ENCODE measurements around the gene RELB.
A peak's percentile ranks its signal among the peaks of the same experiment; 100 is the strongest.
"Not testable (repeated sequence)": the region's sequence is repeated elsewhere in the genome, so short reads cannot be mapped to it uniquely, and the experiment has no call there.

RELB gene

GRCh38 chr19:45001087-45001739 lies at the start of gene RELB:
Gene RELB, plus strand, starts transcription at chr19:45001464. Its CDS starts 116 bp downstream, at chr19:45001580.
- DNase-seq (ENCODE audit: low read depth), result peak; percentile 35

DNA sequence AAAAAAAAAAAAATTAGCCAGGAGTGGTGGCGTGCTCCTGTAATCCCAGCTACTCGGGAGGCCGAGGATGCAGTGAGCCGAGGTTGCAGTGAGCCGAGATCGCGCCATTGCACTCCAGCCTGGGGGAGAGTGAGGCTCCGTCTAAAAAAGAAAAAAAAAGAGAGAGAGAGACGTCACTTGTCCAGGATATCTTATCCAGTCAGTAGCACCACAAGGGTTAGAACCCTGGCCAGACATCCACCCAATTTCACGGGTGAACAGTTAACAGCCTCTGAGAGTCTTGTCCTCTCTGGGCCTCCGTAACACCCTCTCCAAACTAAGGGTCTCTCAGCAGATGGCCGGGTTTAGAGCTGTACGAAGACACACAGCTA lies 47.0 kb upstream of the RELB start:
- no peak for DNase-seq (ENCODE audit: low read depth)

DNA sequence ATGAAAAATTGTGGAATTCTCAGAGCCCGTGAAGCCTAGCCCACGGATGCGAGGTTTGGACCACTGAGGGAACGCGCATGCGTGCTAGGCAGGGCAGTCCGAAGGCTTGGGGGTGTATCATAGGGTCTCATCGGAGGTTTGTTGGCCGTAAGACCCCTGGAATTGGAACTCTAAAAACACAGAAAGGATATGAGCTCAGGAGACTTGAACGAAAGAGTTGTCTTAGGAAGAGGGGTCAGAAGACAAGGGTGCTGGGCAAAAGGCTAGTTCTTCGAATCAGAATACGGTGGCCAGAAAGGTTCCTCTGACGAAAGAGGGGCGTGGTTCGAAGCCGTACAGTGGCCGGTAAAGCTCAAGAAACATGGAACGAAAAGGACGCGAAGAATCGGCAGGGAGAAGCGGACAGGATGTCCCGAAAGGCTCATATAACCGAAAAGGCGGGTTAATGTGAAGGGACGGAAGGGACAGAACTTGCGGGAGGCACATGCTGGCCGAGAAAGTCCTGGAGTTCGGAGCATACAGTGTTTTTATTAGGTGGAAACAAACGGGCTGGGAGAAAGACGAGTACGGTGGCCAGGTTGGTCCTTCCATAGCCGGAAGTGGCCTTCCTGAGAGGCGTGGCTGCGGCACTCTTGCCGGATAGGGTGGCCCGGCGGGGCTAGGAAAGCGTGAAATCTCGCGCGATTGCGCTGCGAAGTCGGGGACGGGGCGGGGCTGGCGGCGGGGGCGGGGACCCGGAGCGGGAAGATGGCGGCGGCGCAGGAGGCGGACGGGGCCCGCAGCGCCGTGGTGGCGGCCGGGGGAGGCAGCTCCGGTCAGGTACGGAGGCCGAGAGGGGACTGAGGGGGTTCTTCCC lies 46.4 kb upstream of the RELB start, which contains the start of gene CLPTM1:
Gene CLPTM1, plus strand, starts transcription at position 732 of the 856 bp plus-strand sequence. Its CDS starts 16 bp downstream, at position 748.
- peak; percentile 82 for DNase-seq (ENCODE audit: low read depth)

DNA sequence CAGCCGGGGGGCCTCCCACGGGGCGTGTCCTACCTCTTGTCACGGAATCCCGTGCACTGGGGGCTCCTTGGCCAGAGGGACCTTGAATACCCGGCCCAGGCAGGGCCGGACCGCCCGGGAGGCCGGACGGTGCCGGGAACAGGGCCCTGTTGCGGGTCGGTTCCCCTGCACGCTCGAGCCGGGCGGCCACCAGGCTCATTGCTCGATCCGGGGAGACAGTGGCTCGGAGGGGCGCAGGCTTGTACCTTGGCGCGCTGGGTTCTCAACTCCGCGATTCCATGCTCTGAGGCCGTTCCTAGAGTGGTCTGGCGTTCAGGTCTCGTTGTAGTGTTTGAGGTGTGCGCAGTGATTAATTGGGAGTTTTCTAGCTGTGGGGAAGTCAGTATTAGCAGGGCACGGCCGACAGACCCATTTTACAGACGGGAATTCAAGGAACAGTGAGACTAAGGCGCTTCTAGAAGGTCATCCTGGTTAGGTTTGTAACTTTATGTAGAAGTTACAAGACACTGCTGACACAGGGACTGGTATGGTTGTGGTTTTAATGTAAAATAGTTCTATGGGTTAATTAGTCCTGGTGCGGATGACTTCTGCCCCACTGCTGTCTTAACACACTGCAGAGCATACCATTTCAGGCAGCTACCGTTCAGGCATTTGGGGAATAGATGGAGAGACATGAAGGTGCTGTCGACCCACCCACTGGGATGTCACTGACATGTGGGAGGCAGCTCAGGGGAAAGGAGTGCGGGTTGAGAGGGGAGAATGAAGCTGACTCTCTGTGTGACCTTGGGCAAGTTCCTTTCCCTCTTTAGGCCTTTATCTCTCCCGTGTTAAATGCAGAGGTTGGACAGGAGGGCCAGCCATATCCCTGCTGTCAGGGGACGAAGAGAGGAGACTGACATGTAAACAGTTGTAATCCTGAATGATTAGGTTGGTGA lies 45.5 kb upstream of the RELB start:
- no peak for DNase-seq (ENCODE audit: low read depth)

- DNase-seq (ENCODE audit: low read depth), result no peak
These were observed 43.7 kb upstream of the RELB start for GRCh38 chr19:44957526-44957925.

- DNase-seq (ENCODE audit: low read depth), result no peak
These were observed 43.2 kb upstream of the RELB start for GRCh38 chr19:44958090-44958489.

- no peak for DNase-seq (ENCODE audit: low read depth)
These were observed 41.6 kb upstream of the RELB start for GRCh38 chr19:44959691-44960090.

GRCh38 chr19:44960906-44961728 lies 40.1 kb upstream of the RELB start:
- no peak for DNase-seq (ENCODE audit: low read depth)

DNA sequence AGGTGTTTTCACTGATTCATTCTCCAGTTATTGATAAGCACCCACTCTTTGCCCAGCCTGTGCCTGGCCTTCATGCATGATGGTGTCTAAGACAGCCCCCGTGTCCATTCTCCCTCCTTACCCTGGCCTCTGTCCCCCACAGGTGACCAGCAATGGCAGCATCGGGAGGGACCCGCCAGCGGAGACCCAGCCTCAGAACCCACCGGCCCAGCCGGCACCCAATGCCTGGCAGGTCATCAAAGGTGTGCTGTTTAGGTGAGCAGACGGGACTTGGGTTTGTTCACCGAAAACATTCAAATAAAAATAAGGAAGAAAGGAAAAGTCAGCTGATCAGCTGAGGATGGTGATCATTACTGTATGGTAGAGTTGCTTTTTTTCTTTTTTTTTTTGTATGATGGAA lies 39.4 kb upstream of the RELB start:
- no peak for DNase-seq (ENCODE audit: low read depth)

- no peak for DNase-seq (ENCODE audit: low read depth)
These were observed 33.1 kb upstream of the RELB start for GRCh38 chr19:44968118-44968517.

DNA sequence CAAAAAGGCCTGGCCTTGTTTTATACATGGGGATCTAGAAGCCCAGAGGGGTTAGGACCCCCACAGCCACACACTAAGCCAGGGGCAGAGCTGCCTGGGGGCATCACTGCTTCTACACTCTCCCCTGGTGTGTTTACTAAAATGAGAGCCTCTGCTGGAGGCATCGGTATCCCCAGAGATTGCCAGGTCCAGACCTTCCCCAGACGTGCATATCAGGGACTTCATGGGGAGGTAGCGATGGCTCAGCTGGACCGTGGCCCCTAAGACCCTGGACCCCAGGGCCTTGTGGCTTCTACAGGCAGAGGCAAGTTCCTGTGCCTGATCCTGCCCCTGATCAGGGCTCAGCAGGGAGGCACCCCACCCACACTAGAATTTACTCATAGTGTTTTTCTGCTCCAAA lies 32.6 kb upstream of the RELB start:
- no peak for DNase-seq (ENCODE audit: low read depth)

DNA sequence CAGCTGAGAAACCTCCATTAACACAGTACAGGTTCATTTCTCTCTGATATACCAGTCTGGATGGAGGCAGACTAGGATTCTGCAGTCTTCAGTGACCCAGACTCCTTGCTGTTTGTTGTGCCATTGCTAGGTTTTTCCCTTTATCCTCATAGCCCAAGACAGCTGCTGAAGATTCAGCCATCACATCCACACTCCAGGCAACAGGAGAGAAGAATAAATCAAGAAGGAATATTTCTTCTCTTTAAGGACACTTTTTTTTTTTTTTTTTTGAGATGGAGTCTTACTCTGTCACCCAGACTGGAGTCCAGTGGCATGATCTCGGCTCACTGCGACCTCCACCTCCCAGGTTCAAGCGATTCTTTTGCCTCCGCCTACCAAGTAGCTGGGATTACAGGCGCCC lies 31.8 kb upstream of the RELB start:
- no peak for DNase-seq (ENCODE audit: low read depth)

- DNase-seq (ENCODE audit: low read depth), result not testable (repeated sequence)
These were observed 29.8 kb upstream of the RELB start for GRCh38 chr19:44971451-44971850.

GRCh38 chr19:44972802-44973201 lies 28.5 kb upstream of the RELB start:
- no peak for DNase-seq (ENCODE audit: low read depth)

GRCh38 chr19:44973982-44974735 lies 27.1 kb upstream of the RELB start:
- no peak for DNase-seq (ENCODE audit: low read depth)

DNA sequence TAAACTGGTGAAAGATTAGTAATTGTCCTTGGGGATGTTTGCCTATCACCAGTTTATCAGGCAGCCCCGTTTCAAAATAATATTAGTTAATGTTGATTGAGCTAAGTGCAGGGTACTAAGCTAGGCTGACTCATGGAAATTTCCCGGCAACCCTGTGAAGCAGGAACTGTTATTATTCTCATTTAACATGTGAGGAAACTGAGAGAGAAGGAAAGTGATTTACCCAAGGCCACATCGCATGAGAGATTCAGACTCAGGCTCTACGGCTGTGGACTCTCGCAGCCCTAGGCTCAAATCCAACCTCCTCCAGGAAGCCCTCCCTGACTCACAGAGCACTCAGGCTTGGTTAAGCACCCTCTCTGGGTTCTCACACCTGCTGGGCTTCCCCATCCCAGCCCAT lies 26.4 kb upstream of the RELB start:
- no peak for DNase-seq (ENCODE audit: low read depth)

- DNase-seq (ENCODE audit: low read depth), result no peak
These were observed 25.8 kb upstream of the RELB start for GRCh38 chr19:44975444-44975843.

DNA sequence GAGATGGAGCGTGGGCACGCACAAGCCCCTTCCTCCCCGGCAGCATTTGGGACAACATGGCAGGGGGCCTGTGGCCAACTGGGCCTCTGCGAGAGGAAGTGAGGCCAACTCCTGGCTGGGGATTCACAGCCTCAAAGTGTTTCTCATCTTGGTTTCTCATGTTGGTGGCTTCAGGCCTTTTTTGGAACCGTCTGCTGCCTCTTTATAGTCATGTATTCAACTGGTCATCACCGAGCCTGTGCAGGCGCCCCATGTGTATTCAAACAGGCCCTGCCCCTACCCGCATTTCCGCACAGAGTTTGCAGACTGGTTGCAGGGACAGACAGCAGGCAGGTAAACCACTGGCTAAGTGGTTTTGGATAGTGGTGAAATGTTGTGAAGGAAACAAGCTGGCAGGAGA lies 17.3 kb upstream of the RELB start:
- no peak for DNase-seq (ENCODE audit: low read depth)

GRCh38 chr19:44985445-44985844 lies 15.8 kb upstream of the RELB start:
- DNase-seq (ENCODE audit: low read depth), result no peak

DNA sequence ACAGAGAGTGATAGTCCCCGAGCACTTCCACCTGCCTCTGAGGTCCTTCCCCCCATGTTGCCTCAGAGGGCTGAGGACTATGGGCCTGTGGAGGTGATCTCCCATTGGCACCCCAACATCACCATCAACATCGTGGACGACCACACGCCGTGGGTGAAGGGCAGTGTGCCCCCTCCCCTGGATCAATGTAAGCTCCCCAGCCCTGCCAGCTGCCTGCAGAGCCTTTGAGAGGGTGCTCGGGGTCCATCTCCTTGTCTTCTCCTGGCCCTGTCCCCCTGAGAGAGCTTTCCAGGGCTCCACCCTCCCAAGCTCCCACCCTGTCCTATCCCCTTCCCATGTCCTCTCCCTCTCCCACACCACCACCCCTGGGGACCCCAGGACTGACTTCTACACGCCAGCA lies 14.9 kb upstream of the RELB start:
- DNase-seq (ENCODE audit: low read depth), result no peak

Measured in non-pigmented ciliary epithelial cell (primary cell).